ENCODE results near the gene TSBP1. TPM values are rescaled to one million over a fixed set of nuclear protein-coding genes. Genes with fewer than 3 reads are reported as not detected.

TSBP1 gene
- total RNA-seq, 1 experiment from 2014 or later = not detected

DNA sequence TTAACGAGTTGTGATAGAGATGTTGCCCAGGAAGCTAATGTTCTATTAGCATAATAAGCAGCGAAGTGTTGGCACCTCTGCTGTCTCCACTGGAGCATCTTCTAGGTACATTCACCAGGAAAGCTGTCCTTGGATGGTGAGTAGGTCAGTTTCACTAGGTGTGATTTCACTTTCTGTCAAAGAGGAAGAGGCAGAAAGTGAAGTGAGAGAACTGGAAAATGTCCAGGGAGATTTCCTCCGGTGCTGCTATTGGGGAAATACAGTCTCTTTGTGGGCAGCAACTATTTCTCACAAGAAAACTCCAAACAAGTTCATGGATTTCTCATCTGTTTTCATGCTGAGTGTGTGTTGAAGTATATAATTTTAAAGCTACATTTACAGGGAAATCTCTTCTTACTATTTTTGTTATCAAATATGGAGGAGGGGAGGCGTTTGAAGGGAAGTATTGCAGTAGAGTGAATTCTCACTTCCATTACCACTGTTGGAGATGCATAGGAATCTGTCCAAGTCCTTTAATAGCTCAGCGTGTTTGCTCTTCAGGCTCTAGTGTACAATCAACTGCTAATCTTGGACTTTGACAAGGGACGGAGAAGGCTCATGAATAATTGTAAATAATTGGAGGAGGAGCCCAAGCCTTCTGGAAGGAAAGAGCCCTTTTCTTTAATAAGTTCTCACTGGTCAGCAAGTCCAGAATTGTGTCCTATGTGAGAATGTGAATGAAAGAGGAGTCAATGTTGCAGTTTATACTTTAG lies 16.1 kb upstream of the TSBP1 start:
- Histone ChIP-seq H3K4me3 (ENCODE audit: low read length) (no peak overlapping the region), H3K27ac (ENCODE audit: low read length) (no peak overlapping the region), H3K4me1 (ENCODE audit: low read length) (no peaks in the 10 kb centered on the region), H3K4me2 (ENCODE audit: low read depth, low read length, poor library complexity, severe bottlenecking) (no peak overlapping the region), H3K27me3 (ENCODE audit: low read length) (no peaks in the 10 kb centered on the region), H3K9me3 (ENCODE audit: low read length) (no peaks in the 10 kb centered on the region), H4K20me1 (ENCODE audit: insufficient read depth, low read depth, low read length) (no peaks in the 10 kb centered on the region), H3K9ac (ENCODE audit: low read length) (no peak overlapping the region), H3K9me2 (replicated peaks; ENCODE audit: insufficient read depth, low read length) (no peaks in the 10 kb centered on the region), H3K36me3 (ENCODE audit: insufficient read depth, low read length) (no peaks in the 10 kb centered on the region), H2AFZ (ENCODE audit: low read length) (no peak overlapping the region), H3K79me2 (ENCODE audit: low read length) (no peaks in the 10 kb centered on the region)
- no peak for DNase-seq

DNA sequence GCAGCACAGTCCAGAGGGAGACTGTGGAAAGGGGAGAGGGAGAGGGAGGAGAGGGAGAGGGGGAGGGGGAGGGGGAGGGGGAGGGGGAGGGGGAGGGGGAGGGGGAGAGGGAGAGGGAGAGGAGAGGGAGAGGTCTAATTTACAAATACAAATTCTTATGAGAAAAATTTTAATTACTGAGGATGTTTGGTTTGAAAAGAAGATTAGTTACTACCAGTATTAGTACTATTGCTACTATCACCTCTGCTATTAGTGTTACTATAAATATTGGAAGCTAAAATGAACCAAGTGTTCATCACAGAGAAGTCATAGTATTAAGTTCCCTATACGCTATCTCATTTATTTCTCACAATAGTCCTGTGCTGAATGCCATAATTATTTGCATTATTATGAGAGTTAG lies 14.3 kb upstream of the TSBP1 start:
- no peaks in the 10 kb centered on the region for H3K27me3 ChIP-seq (ENCODE audit: low read length)
- H3K27ac ChIP-seq (ENCODE audit: low read length) = no peak overlapping the region
- H2AFZ ChIP-seq (ENCODE audit: low read length) = no peak overlapping the region

DNA sequence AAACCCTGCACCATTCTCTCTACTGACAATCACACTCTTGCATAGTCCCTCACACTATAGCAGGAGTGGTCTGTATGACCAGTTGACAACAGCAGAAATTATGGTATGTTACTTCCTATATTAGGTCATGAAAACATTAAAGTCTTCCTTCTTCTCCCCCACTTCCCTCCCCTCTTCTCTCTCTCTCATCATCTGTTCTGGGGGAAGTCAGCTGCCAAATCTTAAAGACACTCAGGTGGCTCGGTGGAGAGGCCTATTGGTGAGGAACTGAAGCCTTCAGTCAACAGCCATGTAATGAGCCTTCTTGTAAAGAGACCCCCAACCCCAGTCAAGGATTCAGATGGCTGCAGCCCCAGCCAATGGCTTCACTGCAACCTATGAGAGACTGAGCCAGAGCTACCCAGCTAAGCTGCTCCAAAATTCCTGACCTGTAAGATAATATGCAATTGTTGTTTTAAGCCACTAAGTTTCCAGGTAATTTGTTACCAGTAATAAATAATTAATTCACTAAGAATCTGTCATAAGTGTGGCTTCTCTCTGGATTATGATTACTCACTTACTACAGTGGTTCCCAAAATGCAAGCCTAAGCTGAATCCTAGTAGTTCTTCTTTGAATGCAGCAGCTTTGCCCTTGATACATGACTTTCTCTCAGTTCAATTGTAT lies 11.2 kb upstream of the TSBP1 start:
- no peak overlapping the region for H2AFZ ChIP-seq (ENCODE audit: low read length)
- H3K9me3 ChIP-seq (ENCODE audit: low read length) = no peaks in the 10 kb centered on the region
- H3K27me3 ChIP-seq (ENCODE audit: low read length) = no peaks in the 10 kb centered on the region
- no peaks in the 10 kb centered on the region for H3K79me2 ChIP-seq (ENCODE audit: low read length)
- H3K4me1 ChIP-seq (ENCODE audit: low read length) = no peaks in the 10 kb centered on the region
- H3K27ac ChIP-seq (ENCODE audit: low read length) = no peak overlapping the region
- H4K20me1 ChIP-seq (ENCODE audit: insufficient read depth, low read depth, low read length) = no peaks in the 10 kb centered on the region
- no peak overlapping the region for H3K9ac ChIP-seq (ENCODE audit: low read length)
- H3K4me3 ChIP-seq (ENCODE audit: low read length) = no peak overlapping the region
- no peak overlapping the region for H3K4me2 ChIP-seq (ENCODE audit: low read depth, low read length, poor library complexity, severe bottlenecking)
- no peaks in the 10 kb centered on the region for H3K36me3 ChIP-seq (ENCODE audit: insufficient read depth, low read length)
- H3K9me2 ChIP-seq (replicated peaks; ENCODE audit: insufficient read depth, low read length) = no peaks in the 10 kb centered on the region
- no peak for DNase-seq

More for the DNA sequence above, 14.3 kb upstream of the TSBP1 start:
- H3K9me2 ChIP-seq (replicated peaks; ENCODE audit: insufficient read depth, low read length) = no peaks in the 10 kb centered on the region
- H3K4me1 ChIP-seq (ENCODE audit: low read length) = no peaks in the 10 kb centered on the region
- H3K36me3 ChIP-seq (ENCODE audit: insufficient read depth, low read length) = no peaks in the 10 kb centered on the region
- no peaks in the 10 kb centered on the region for H4K20me1 ChIP-seq (ENCODE audit: insufficient read depth, low read depth, low read length)
- H3K4me2 ChIP-seq (ENCODE audit: low read depth, low read length, poor library complexity, severe bottlenecking) = no peak overlapping the region
- H3K79me2 ChIP-seq (ENCODE audit: low read length) = no peaks in the 10 kb centered on the region
- H3K9ac ChIP-seq (ENCODE audit: low read length) = no peak overlapping the region
- no peaks in the 10 kb centered on the region for H3K9me3 ChIP-seq (ENCODE audit: low read length)
- DNase-seq = no peak
- H3K4me3 ChIP-seq (ENCODE audit: low read length) = no peak overlapping the region

DNA sequence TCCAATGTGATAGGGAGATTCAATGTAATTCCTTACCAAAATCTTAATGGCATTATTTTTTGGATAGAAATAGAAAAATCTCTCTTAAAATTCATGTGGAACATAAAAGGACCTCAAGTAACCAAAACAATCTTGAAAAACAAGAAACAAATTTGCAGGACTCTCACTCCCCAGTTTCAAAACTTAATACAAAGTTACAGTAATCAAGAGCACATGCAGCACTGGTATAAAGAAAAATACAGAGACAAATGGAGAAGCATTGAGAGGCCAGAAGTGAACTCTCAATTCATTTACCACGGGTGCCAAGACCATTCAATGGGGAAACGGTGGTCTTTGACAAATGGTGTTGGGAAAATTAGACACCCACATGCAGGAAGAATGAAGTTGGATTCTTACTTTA lies 7.8 kb upstream of the TSBP1 start:
- H3K36me3 ChIP-seq (ENCODE audit: insufficient read depth, low read length) = no peaks in the 10 kb centered on the region

DNA sequence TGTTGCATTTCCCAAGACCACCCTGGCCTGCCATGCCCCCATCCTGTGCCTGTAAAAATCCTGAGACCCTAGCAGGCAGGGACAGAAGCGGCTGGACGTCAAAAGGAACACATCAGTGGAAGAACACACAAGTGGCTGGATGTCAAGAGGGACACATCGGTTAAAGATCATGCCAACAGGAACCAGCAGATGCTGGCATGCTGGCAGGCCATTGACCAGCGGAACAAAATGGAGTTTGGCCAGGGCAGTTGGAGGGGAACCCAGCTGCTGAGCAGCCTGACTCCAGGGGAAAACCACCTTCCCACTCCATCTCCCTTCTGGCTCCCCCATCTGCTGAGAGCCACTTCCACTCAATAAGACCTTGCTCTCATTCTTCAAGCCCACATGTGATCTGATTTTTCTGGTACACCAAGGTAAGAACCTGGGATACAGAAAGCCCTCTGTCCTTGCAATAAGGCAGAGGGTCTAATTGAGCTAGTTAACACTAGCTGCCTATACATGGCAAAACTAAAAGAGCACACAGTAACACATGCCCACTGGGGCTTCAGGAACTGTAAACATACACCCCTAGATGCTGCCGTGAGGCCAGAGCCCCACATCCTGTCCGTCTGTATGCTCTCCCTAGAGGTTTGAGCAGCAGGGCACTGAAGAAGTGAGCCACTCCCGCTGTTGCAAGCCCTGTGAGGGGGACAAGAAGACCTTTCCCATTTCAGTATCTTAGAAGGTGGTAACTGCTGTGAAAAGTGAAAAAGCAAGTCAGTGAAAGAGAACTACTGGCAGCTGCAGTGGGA lies 4.2 kb upstream of the TSBP1 start:
- no peaks in the 10 kb centered on the region for H3K9me3 ChIP-seq (ENCODE audit: low read length)
- no peaks in the 10 kb centered on the region for H3K36me3 ChIP-seq (ENCODE audit: insufficient read depth, low read length)
- H3K9me2 ChIP-seq (replicated peaks; ENCODE audit: insufficient read depth, low read length) = no peaks in the 10 kb centered on the region
- no peak overlapping the region for H3K4me2 ChIP-seq (ENCODE audit: low read depth, low read length, poor library complexity, severe bottlenecking)
- no peak for DNase-seq
- H3K4me3 ChIP-seq (ENCODE audit: low read length) = no peak overlapping the region
- H3K9ac ChIP-seq (ENCODE audit: low read length) = no peak overlapping the region
- no peaks in the 10 kb centered on the region for H4K20me1 ChIP-seq (ENCODE audit: insufficient read depth, low read depth, low read length)
- H3K27ac ChIP-seq (ENCODE audit: low read length) = no peak overlapping the region
- no peaks in the 10 kb centered on the region for H3K79me2 ChIP-seq (ENCODE audit: low read length)
- H3K27me3 ChIP-seq (ENCODE audit: low read length) = no peaks in the 10 kb centered on the region
- H3K4me1 ChIP-seq (ENCODE audit: low read length) = no peaks in the 10 kb centered on the region
- H2AFZ ChIP-seq (ENCODE audit: low read length) = no peak overlapping the region

More for the DNA sequence above, 7.8 kb upstream of the TSBP1 start:
- no peak for DNase-seq
- H3K27ac ChIP-seq (ENCODE audit: low read length) = no peak overlapping the region
- H3K79me2 ChIP-seq (ENCODE audit: low read length) = no peaks in the 10 kb centered on the region
- no peak overlapping the region for H3K9ac ChIP-seq (ENCODE audit: low read length)
- H3K4me3 ChIP-seq (ENCODE audit: low read length) = no peak overlapping the region
- no peaks in the 10 kb centered on the region for H4K20me1 ChIP-seq (ENCODE audit: insufficient read depth, low read depth, low read length)
- no peaks in the 10 kb centered on the region for H3K9me3 ChIP-seq (ENCODE audit: low read length)
- H2AFZ ChIP-seq (ENCODE audit: low read length) = no peak overlapping the region
- H3K9me2 ChIP-seq (replicated peaks; ENCODE audit: insufficient read depth, low read length) = no peaks in the 10 kb centered on the region
- no peak overlapping the region for H3K4me2 ChIP-seq (ENCODE audit: low read depth, low read length, poor library complexity, severe bottlenecking)
- H3K27me3 ChIP-seq (ENCODE audit: low read length) = no peaks in the 10 kb centered on the region
- H3K4me1 ChIP-seq (ENCODE audit: low read length) = no peaks in the 10 kb centered on the region

DNA sequence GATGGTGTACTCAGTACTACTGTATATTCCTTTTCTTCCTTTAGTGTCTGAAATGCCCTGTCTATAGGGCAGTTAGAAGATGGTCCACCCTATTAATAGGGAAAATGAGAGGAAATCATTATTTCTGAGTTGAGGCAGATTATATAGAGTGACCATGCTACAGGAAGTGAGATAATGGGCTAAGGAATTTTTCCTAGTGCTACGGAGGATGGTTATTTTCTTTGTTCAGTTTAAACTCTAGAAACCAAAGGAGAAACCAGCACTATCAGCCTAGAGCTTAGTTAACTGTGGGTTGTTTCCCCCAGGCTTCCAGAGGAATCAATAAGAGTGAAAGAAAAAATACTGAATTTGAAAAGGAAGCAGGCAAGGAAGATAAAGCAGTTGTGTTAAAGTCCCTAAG lies 474 bp downstream of the TSBP1 start:
- Histone ChIP-seq H3K9me3 (ENCODE audit: low read length) (no peaks in the 10 kb centered on the region), H3K4me1 (ENCODE audit: low read length) (no peaks in the 10 kb centered on the region), H3K27me3 (ENCODE audit: low read length) (no peaks in the 10 kb centered on the region), H3K9ac (ENCODE audit: low read length) (no peak overlapping the region), H3K36me3 (ENCODE audit: insufficient read depth, low read length) (no peaks in the 10 kb centered on the region), H3K79me2 (ENCODE audit: low read length) (no peaks in the 10 kb centered on the region), H2AFZ (ENCODE audit: low read length) (no peak overlapping the region), H4K20me1 (ENCODE audit: insufficient read depth, low read depth, low read length) (no peaks in the 10 kb centered on the region), H3K9me2 (replicated peaks; ENCODE audit: insufficient read depth, low read length) (no peaks in the 10 kb centered on the region), H3K4me3 (ENCODE audit: low read length) (no peak overlapping the region), H3K27ac (ENCODE audit: low read length) (no peak overlapping the region), H3K4me2 (ENCODE audit: low read depth, low read length, poor library complexity, severe bottlenecking) (no peak overlapping the region)
- DNase-seq = no peak

DNA sequence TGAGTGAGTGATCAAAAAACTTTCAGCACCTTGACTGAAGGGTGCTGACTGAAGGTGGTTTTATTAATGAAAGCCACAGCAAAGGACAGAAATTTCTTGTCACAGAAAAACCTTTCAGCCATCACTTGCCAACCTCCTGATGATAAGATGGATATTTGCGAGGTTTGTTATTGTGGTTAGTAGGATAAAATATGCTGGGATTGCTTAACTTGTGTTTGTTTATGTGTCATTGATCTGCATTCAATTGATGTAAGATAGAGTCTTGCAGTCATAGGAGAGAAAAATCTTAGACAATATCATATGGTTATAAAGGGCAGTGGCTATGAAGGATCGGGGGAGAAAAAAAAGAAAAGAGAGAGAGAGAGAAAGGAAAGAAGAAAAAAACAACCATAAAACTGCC lies 1.2 kb downstream of the TSBP1 start:
- H3K4me2 ChIP-seq (ENCODE audit: low read depth, low read length, poor library complexity, severe bottlenecking) = no peak overlapping the region

DNA sequence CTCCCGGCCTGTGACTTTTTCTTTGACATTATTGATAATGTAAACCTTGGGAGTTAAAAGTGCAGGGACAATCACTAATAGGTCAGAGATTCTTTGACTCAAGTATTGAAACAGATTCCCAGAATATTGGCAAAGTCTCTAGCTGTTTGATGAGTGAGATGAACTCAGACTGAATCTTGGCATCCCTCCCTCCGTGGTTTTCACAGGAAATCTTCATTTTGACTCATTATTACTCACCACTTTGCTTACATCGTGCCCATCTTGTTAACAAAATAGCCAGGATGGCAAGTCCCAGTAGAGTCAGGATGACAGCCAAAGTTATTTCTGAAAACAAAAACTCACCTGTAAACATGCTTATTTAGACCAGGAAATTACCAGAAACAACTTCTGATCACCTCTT lies 2.0 kb downstream of the TSBP1 start:
- H3K27ac ChIP-seq (ENCODE audit: low read length) = no peak overlapping the region
- no peak overlapping the region for H2AFZ ChIP-seq (ENCODE audit: low read length)
- H3K79me2 ChIP-seq (ENCODE audit: low read length) = no peaks in the 10 kb centered on the region
- H3K9ac ChIP-seq (ENCODE audit: low read length) = no peak overlapping the region
- DNase-seq = no peak
- H3K4me3 ChIP-seq (ENCODE audit: low read length) = no peak overlapping the region
- H3K9me2 ChIP-seq (replicated peaks; ENCODE audit: insufficient read depth, low read length) = no peaks in the 10 kb centered on the region
- H3K4me1 ChIP-seq (ENCODE audit: low read length) = no peaks in the 10 kb centered on the region
- no peaks in the 10 kb centered on the region for H3K36me3 ChIP-seq (ENCODE audit: insufficient read depth, low read length)
- no peaks in the 10 kb centered on the region for H3K9me3 ChIP-seq (ENCODE audit: low read length)
- no peak overlapping the region for H3K4me2 ChIP-seq (ENCODE audit: low read depth, low read length, poor library complexity, severe bottlenecking)
- no peaks in the 10 kb centered on the region for H4K20me1 ChIP-seq (ENCODE audit: insufficient read depth, low read depth, low read length)
- H3K27me3 ChIP-seq (ENCODE audit: low read length) = no peaks in the 10 kb centered on the region

More for the DNA sequence above, 1.2 kb downstream of the TSBP1 start:
- no peak for DNase-seq
- Histone ChIP-seq H3K9ac (ENCODE audit: low read length) (no peak overlapping the region), H2AFZ (ENCODE audit: low read length) (no peak overlapping the region), H3K27ac (ENCODE audit: low read length) (no peak overlapping the region), H3K9me3 (ENCODE audit: low read length) (no peaks in the 10 kb centered on the region), H3K79me2 (ENCODE audit: low read length) (no peaks in the 10 kb centered on the region), H3K27me3 (ENCODE audit: low read length) (no peaks in the 10 kb centered on the region), H3K9me2 (replicated peaks; ENCODE audit: insufficient read depth, low read length) (no peaks in the 10 kb centered on the region), H4K20me1 (ENCODE audit: insufficient read depth, low read depth, low read length) (no peaks in the 10 kb centered on the region), H3K4me1 (ENCODE audit: low read length) (no peaks in the 10 kb centered on the region), H3K36me3 (ENCODE audit: insufficient read depth, low read length) (no peaks in the 10 kb centered on the region), H3K4me3 (ENCODE audit: low read length) (no peak overlapping the region)
